Activated naive CD8-positive, alpha-beta T cell treated with anti-CD3 and anti-CD28 coated beads, Interleukin-2, amount 50 U/mL, for 24 hours (primary cell): Measurements from ENCODE around the gene DDX55.
A peak's percentile ranks its signal among the peaks of the same experiment; 100 is the strongest.
"Not testable (repeated sequence)": the region's sequence is repeated elsewhere in the genome, so short reads cannot be mapped to it uniquely, and the experiment has no call there.

Source experiments
- ATAC-seq: fragments of 150-1000 bp; cut with Tn5 transposase; one replicate; pipeline ENCODE4 v1.10.0; 2021
- DNase-seq: peaks from one replicate; pipeline ENCODE4 v3.0.0; 2021
- H3K27ac Mint-ChIP-seq: one replicate; pipeline ENCODE4 v1.8.0; 2021; ENCODE audit warnings: mild to moderate bottlenecking, mixed read lengths
- H3K27me3 Mint-ChIP-seq: one replicate; pipeline ENCODE4 v1.8.0; 2021; ENCODE audit warnings: mixed read lengths
- H3K36me3 Mint-ChIP-seq: one replicate; pipeline ENCODE4 v1.8.0; 2021; ENCODE audit warnings: low read depth, mixed read lengths
- H3K4me1 Mint-ChIP-seq: one replicate; pipeline ENCODE4 v1.8.0; 2021; ENCODE audit warnings: mixed read lengths
- H3K4me3 Mint-ChIP-seq: one replicate; pipeline ENCODE4 v1.8.0; 2021; ENCODE audit warnings: mild to moderate bottlenecking, moderate library complexity, mixed read lengths
- H3K9me3 Mint-ChIP-seq: one replicate; pipeline ENCODE4 v1.8.0; 2021; ENCODE audit warnings: mixed read lengths

The DDX55 gene

GRCh38 chr12:123597100-123597499 is 4.8 kb upstream of the DDX55 start:
- no peak for DNase-seq
- Mint-ChIP-seq H3K4me1 (peaks cover 18% of the 10 kb centered on the region), H3K4me3 (no peak overlapping the region), H3K36me3 (peaks cover 35% of the 10 kb centered on the region), H3K27me3 (no peaks in the 10 kb centered on the region), H3K27ac (no peak overlapping the region), H3K9me3 (no peaks in the 10 kb centered on the region)
- ATAC-seq = no peak

GRCh38 chr12:123598522-123598921 is 3.4 kb upstream of the DDX55 start:
- Mint-ChIP-seq H3K4me3 (no peak overlapping the region), H3K27ac (peak overlapping the region; percentile 27), H3K4me1 (peaks cover 28% of the 10 kb centered on the region), H3K27me3 (no peaks in the 10 kb centered on the region), H3K36me3 (peaks cover 36% of the 10 kb centered on the region), H3K9me3 (no peaks in the 10 kb centered on the region)
- DNase-seq = no peak
- no peak for ATAC-seq

GRCh38 chr12:123599310-123599709 is 2.6 kb upstream of the DDX55 start:
- Mint-ChIP-seq H3K27ac (peak overlapping the region; percentile 8), H3K4me1 (peaks cover 36% of the 10 kb centered on the region), H3K9me3 (no peaks in the 10 kb centered on the region), H3K4me3 (peak overlapping the region; percentile 10), H3K36me3 (peaks cover 42% of the 10 kb centered on the region), H3K27me3 (no peaks in the 10 kb centered on the region)
- DNase-seq (no peak), ATAC-seq (no peak)

- no peak for DNase-seq
- peak overlapping the region; percentile 8 for H3K27ac Mint-ChIP-seq
- H3K9me3 Mint-ChIP-seq = no peaks in the 10 kb centered on the region
- H3K27me3 Mint-ChIP-seq = no peaks in the 10 kb centered on the region
- ATAC-seq = no peak
- H3K4me3 Mint-ChIP-seq = peak overlapping the region; percentile 10
- peaks cover 38% of the 10 kb centered on the region for H3K4me1 Mint-ChIP-seq
- peaks cover 44% of the 10 kb centered on the region for H3K36me3 Mint-ChIP-seq
Observed at GRCh38 chr12:123599721-123600120, 2.2 kb upstream of the DDX55 start.

- no peak for ATAC-seq
- Mint-ChIP-seq H3K36me3 (peaks cover 46% of the 10 kb centered on the region), H3K27me3 (no peaks in the 10 kb centered on the region), H3K9me3 (no peaks in the 10 kb centered on the region), H3K4me1 (peaks cover 38% of the 10 kb centered on the region), H3K4me3 (peak overlapping the region; percentile 91), H3K27ac (peak overlapping the region; percentile 86)
- no peak for DNase-seq
Observed at GRCh38 chr12:123602651-123603195, 824 bp downstream of the DDX55 start.

GRCh38 chr12:123603495-123603894 is 1.6 kb downstream of the DDX55 start:
- peaks cover 52% of the 10 kb centered on the region for H3K36me3 Mint-ChIP-seq
- peak overlapping the region; percentile 91 for H3K4me3 Mint-ChIP-seq
- ATAC-seq, H3K9me3 Mint-ChIP-seq, DNase-seq, H3K27me3 Mint-ChIP-seq: not testable (repeated sequence)
- peaks cover 40% of the 10 kb centered on the region for H3K4me1 Mint-ChIP-seq
- peak overlapping the region; percentile 49 for H3K27ac Mint-ChIP-seq

- H3K9me3 Mint-ChIP-seq = no peaks in the 10 kb centered on the region
- DNase-seq (no peak), ATAC-seq (no peak)
- H3K27ac Mint-ChIP-seq = no peak overlapping the region
- peaks cover 26% of the 10 kb centered on the region for H3K4me1 Mint-ChIP-seq
- H3K36me3 Mint-ChIP-seq = peaks cover 77% of the 10 kb centered on the region
- H3K27me3 Mint-ChIP-seq = no peaks in the 10 kb centered on the region
- H3K4me3 Mint-ChIP-seq = no peak overlapping the region
Observed at GRCh38 chr12:123607756-123608155, 5.9 kb downstream of the DDX55 start.

- peaks cover 23% of the 10 kb centered on the region for H3K4me1 Mint-ChIP-seq
- no peak overlapping the region for H3K4me3 Mint-ChIP-seq
- H3K27me3 Mint-ChIP-seq = no peaks in the 10 kb centered on the region
- no peak overlapping the region for H3K27ac Mint-ChIP-seq
- no peaks in the 10 kb centered on the region for H3K9me3 Mint-ChIP-seq
- ATAC-seq = no peak
- H3K36me3 Mint-ChIP-seq = peaks cover 77% of the 10 kb centered on the region
- DNase-seq = no peak
Observed at GRCh38 chr12:123608182-123608581, 6.3 kb downstream of the DDX55 start.

- DNase-seq (no peak), ATAC-seq (peak; percentile 74)
- Mint-ChIP-seq H3K4me1 (peaks cover 3% of the 10 kb centered on the region), H3K27me3 (no peaks in the 10 kb centered on the region), H3K4me3 (no peak overlapping the region), H3K36me3 (peaks cover 82% of the 10 kb centered on the region), H3K9me3 (no peaks in the 10 kb centered on the region), H3K27ac (peak overlapping the region; percentile 56)
Observed at GRCh38 chr12:123614110-123614509, 12.2 kb downstream of the DDX55 start.

GRCh38 chr12:123614531-123614930 is 12.6 kb downstream of the DDX55 start:
- no peaks in the 10 kb centered on the region for H3K9me3 Mint-ChIP-seq
- peak overlapping the region; percentile 56 for H3K27ac Mint-ChIP-seq
- no peaks in the 10 kb centered on the region for H3K27me3 Mint-ChIP-seq
- ATAC-seq (no peak), DNase-seq (no peak)
- peaks cover 82% of the 10 kb centered on the region for H3K36me3 Mint-ChIP-seq
- no peak overlapping the region for H3K4me3 Mint-ChIP-seq
- peaks cover 1% of the 10 kb centered on the region for H3K4me1 Mint-ChIP-seq

GRCh38 chr12:123617144-123617543 is 15.2 kb downstream of the DDX55 start:
- Mint-ChIP-seq H3K36me3 (peaks cover 81% of the 10 kb centered on the region), H3K27me3 (no peaks in the 10 kb centered on the region), H3K9me3 (no peaks in the 10 kb centered on the region), H3K4me1 (peaks cover 1% of the 10 kb centered on the region), H3K4me3 (no peak overlapping the region), H3K27ac (no peak overlapping the region)
- DNase-seq = no peak
- ATAC-seq = no peak

GRCh38 chr12:123617580-123617979 is 15.7 kb downstream of the DDX55 start:
- no peaks in the 10 kb centered on the region for H3K27me3 Mint-ChIP-seq
- ATAC-seq (no peak), DNase-seq (no peak)

GRCh38 chr12:123621101-123621500 is 19.2 kb downstream of the DDX55 start:
- H3K9me3 Mint-ChIP-seq = no peaks in the 10 kb centered on the region
- DNase-seq (no peak), ATAC-seq (no peak)
- H3K27me3 Mint-ChIP-seq = no peaks in the 10 kb centered on the region
- peaks cover 62% of the 10 kb centered on the region for H3K36me3 Mint-ChIP-seq
- no peaks in the 10 kb centered on the region for H3K4me1 Mint-ChIP-seq
- H3K4me3 Mint-ChIP-seq = no peak overlapping the region
- H3K27ac Mint-ChIP-seq = peak overlapping the region; percentile 33

More at GRCh38 chr12:123617580-123617979, 15.7 kb downstream of the DDX55 start:
- H3K4me1 Mint-ChIP-seq = peaks cover 1% of the 10 kb centered on the region
- no peak overlapping the region for H3K27ac Mint-ChIP-seq
- no peak overlapping the region for H3K4me3 Mint-ChIP-seq
- peaks cover 79% of the 10 kb centered on the region for H3K36me3 Mint-ChIP-seq
- no peaks in the 10 kb centered on the region for H3K9me3 Mint-ChIP-seq

- no peaks in the 10 kb centered on the region for H3K27me3 Mint-ChIP-seq
- no peaks in the 10 kb centered on the region for H3K4me1 Mint-ChIP-seq
- no peak for DNase-seq
- ATAC-seq = peak; percentile 25
- H3K27ac Mint-ChIP-seq = peak overlapping the region; percentile 41
- H3K9me3 Mint-ChIP-seq = no peaks in the 10 kb centered on the region
- H3K4me3 Mint-ChIP-seq = no peak overlapping the region
- H3K36me3 Mint-ChIP-seq = peaks cover 62% of the 10 kb centered on the region
Observed at GRCh38 chr12:123621619-123622530, 20.0 kb downstream of the DDX55 start.
